NCI-H748 (cell line): ENCODE measurements around the gene SRSF10.
A peak's percentile ranks its signal among the peaks of the same experiment; 100 is the strongest.
"Not testable (repeated sequence)": the region's sequence is repeated elsewhere in the genome, so short reads cannot be mapped to it uniquely, and the experiment has no call there.

Experiments
- DNase-seq: peaks from one replicate; lab custom pipeline; 2025; ENCODE audit not compliant: unreplicated experiment; lab: John Stamatoyannopoulos, UW

The SRSF10 gene

GRCh38 chr1:23959461-23960290 is 20.5 kb downstream of the SRSF10 start, which contains the start of gene PNRC2:
PNRC2 (plus strand) TSS chr1:23959828; CDS start chr1:23961458, 1,630 bp downstream.
- peak; percentile 95 for DNase-seq

- peak; percentile 95 for DNase-seq
These were observed 21.2 kb downstream of the SRSF10 start for GRCh38 chr1:23958810-23959460.

GRCh38 chr1:23958040-23958809 is 21.9 kb downstream of the SRSF10 start:
- DNase-seq = not testable (repeated sequence)

- no peak for DNase-seq
These were observed 23.0 kb downstream of the SRSF10 start for GRCh38 chr1:23957096-23957495.

DNA sequence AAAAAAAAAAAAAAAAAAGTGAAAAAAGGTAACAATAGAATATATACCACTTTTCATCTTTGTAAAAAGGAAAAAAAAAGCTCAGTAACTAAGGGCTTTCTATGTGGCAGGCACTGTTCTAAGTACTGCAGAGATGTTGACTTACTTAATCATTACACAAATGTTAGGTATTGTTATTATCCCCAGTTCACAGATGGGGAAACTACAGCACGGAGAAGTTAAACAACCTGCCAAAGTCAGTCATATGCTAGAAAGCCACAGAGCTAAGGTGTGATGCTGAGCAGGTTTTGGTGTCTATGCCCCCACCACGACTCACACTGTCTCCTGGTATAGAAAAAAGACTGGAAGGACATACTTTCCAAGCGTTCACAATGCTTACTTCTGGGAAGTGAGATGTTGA is 27.1 kb downstream of the SRSF10 start:
- DNase-seq = no peak

- DNase-seq = no peak
These were observed 32.8 kb downstream of the SRSF10 start for GRCh38 chr1:23947366-23947765.

DNA sequence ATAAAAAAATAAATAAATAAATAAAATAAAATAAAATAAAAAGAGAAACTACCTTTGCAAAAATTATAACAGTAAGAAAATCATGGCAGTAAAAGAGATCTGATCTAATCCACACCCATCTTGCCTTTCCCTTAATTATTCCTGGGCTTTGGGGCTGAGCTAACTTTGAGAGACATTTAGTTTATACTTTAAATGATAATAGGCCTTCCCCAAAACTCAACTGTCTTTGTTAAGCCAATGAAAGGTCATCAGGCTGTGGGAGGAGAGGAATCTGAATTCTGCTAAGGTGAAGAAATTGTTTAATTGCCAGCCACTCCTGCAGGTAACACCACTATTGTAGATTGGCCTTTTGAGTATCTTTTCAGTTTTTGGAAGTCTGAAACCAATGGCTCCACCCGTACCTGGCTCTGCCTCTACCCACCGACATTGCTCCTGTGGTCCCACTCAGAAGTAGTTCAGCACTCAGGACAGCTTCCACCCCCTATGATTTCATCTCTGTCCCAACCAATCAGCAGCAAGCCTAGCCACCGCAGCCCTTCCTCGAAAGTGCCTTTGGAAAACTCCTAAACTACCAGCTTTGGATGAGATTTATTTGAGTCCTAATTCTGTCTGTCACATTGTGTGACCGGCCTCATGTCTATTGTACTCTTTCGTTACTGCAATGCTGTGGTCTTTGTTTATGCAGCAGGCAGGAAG is 43.5 kb downstream of the SRSF10 start:
- DNase-seq = no peak

- DNase-seq = no peak
These were observed 48.6 kb downstream of the SRSF10 start for GRCh38 chr1:23931491-23931880.

DNA sequence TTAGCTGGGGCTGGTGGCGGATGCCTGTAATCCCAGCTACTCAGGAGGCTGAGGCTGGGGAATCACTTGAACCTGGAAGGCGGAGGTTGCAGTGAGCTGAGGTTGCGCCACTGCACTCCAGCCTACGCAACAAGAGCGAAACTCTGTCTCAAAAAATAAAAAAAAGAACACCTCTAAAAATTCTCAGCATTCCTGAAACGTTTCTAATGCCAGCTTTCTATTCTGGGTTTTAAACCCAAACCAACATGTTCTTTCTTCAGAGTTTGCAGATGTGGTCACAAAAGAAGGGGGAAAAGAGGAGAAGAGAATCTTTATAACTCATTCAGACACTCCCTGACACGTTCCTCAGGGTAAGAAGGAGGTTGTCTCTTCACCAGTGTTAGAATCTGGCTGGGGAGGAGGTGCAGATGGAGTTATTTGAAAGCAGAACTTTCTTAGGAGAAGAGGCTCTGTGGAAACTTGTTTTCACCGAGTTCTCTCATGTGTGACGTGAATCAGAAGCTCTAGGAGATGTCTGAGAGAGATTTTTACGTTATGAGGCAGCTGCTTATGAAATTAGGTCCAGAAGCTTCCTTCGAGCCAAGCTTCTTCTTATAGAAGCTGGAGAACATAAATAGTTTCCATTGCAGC is 49.2 kb downstream of the SRSF10 start:
- no peak for DNase-seq

DNA sequence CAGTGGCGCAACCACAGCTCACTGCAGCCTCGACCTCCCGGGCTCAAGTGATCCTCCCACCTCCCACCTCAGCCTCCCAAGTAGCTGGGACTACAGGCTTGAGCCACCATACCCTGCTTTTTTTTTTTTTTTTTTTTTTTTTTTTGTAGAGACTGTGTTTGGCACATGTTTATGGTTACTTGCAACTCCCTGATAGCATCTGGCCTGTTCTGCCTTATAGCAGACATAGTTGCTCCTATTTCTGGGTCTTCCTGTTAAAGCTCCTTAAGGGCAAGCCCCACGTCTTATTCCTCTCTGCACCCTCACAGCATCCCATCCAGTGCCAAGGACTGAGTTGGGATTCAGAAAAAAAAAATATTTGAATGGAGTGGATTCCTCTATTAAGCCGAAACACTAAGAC is 49.9 kb downstream of the SRSF10 start:
- DNase-seq = no peak

DNA sequence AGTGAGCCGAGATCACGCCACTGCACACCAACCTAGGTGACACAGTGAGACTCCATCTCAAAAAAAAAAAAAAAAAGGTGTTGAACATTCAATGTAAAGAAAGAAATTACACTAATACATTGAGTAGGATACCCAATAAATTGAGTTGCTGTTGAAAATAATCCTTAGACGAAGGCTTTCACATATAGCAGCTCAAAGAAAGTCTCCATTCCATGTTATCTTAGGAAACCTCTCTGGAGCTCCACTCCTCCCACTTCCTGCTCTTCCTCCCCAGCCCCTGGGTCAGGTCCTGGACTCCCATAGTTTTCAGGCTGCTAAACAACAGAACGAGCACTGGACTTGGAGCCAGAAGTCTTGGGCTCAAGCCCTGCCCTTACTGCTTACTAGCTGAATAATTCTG is 51.3 kb downstream of the SRSF10 start:
- DNase-seq = no peak

- no peak for DNase-seq
These were observed 53.0 kb downstream of the SRSF10 start for GRCh38 chr1:23927097-23927496.

DNA sequence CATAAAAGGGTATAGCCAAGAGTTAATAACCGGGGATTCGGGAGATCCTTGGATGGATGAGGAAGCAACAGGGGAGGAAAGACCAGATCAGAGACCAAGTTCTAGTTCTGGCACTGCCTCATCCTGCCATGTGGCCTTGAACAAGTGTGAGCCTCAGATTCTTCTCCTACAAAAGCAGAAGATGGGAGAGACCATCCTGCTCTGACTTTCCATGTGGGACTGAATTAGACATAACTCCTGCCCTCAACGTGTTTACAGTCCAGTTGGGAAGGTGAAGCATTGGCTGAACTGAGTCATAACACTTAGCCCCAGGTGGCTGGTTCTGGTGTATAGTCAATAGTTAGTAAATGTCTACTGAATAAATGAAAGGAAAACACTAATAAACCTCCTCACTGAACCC is 54.8 kb downstream of the SRSF10 start:
- DNase-seq = no peak

DNA sequence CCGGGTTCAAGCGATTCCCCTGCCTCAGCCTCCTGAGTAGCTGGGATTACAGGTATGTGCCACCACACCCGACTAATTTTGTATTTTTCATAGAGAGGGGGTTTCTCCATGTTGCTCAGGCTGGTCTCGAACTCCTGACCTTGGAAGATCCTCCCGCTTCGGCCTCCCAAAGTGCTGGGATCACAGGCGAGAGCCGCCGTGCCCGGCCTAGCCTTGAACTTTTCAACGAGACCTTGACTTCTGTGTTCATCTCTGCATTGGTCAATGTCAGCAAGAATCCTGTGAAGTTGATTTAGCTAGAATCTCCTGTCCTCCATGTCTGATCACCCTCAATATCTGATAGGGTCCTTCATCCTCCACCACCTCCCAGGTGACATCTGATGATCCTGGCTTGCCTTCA is 55.5 kb downstream of the SRSF10 start:
- DNase-seq = no peak

DNA sequence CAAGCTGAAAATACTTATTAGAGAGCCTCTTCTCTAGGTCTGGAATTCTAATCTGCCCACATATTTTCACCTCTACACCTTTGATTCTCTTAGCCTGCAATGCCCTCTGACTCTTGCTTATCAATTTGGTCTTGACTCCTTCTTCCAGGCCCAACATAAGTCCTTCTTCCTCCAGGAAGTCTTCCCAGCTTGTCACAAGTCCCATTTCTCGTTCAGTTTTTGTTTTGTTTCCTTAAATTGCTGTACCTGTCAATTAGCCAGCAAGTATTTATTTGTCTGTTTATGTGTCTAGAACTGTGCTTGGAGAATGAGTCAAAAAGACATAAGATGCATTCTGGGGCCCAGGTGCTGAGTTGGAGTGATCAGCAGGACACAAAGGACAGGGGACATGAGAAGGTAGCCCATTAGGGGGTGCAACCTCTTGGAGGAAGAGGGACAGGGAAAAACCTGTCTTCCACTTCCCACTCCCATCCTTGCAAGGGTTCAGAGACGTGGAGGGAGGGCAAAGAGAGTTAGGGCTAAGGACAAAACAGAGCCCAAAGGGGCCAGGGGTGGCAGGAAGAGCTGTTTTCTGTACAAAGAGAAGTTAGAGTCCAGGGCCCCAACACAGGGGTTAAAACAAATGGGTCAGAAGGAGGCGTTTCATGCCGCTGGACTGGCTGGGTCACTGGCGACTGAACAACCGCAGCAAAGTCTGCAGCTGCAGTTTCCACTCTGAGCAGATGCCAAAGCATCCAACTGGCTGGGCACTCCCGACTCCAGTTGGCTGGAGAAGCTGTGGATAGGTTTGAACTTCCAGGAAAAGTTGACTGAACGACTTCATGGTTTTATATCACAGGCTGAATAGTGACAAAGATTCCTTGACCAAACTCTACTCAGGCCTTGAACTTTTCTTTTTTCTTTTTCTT is 56.3 kb downstream of the SRSF10 start:
- DNase-seq = no peak

DNA sequence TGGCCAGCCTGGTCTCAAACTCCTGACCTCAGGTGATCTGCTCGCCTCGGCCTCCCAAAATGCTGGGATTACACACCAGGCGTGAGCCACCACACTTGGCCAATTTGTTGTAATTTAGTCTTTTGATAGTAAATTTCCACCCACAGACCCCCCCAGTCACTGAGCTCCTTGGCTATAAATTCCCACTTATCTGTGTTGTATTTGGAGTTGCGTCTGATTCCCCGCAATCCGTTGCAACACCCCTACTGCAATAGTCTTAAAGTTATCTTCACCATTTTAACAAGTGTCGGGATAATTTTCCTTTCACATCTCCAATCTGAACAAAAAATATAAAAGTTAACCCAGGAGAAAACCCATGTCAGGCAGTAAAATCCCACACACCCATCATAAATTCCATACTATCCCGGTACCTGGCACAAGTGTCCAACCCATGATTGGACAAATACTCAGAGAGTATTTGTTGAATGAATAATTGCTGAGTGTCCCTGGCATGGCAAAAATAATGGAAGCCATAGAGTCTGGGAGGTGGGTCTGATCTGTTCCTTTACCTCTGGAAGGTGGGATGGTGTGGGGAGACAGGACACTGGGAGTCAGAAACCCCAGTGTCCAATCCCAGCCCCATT is 57.7 kb downstream of the SRSF10 start:
- DNase-seq = no peak

DNA sequence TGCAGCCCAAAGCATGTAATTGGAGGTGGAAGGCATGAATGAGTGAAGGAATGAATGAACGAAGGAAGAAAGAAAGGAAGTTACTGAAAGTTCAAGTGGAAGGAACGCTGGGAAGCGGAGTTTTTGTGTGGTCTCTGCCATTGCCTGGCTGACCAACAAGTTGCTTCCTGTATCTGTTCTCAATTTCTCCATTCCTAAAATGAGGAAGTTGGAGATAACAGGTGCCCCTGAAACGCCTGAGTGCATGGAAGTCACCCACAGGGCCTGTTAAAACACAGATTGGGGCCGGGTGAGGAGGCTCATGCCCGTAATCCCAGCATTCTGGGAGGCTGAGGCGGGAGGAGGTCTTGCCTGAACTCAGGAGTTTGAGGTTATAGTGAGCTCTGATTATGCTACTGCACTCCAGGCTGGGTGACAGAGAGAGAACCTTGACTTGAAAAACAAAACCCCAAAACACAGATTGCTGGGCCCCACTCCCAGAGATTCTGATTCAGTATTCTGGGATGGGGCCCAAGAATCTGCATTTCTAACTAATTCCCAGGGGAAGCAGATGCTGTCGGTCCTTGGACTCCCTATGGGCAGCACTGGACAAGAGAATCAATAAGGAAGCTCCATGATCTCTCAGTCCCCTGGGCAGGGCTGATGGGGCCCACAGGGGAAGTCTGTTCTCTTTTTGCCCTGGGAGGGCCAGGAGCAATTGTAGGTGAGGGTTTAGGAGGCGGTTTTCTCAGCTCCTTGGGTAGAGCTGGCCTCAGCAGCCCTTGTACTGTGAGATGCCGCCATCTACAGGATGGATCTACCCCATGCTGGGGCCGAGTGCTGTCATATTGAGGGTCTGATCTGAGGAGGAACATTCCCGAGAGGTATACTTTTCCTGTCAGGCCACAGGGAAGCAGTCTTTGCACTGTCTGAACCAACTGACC is 63.7 kb downstream of the SRSF10 start:
- peak; percentile 60 for DNase-seq

- no peak for DNase-seq
These were observed 64.7 kb downstream of the SRSF10 start for GRCh38 chr1:23915466-23915865.
